DND-41 (cell line): Measurements from ENCODE around the gene SLC7A9.

Source experiments
- CTCF ChIP-seq: IDR thresholded peaks from 2 replicates; pipeline ENCODE4 v1.5.1; 2012; ENCODE audit warnings: borderline replicate concordance, low read length, moderate library complexity, mild to moderate bottlenecking; ENCODE audit not compliant: poor library complexity, severe bottlenecking; ENCODE audit errors: extremely low read depth
- EZH2 ChIP-seq: IDR thresholded peaks from 3 replicates; pipeline ENCODE4 v1.6.1; 2012; ENCODE audit warnings: borderline replicate concordance, low read depth, mild to moderate bottlenecking, moderate library complexity, low read length, inconsistent platforms; ENCODE audit not compliant: severe bottlenecking

GRCh38 chr19:32916969-32917615 is 47.5 kb upstream of the SLC7A9 start:
- TF ChIP-seq CTCF (no peak), EZH2 (no peak)
